GM12864 (cell line): Measurements from ENCODE around the gene RASA4B.

Source experiments
- DNase-seq: peaks from one replicate; pipeline ENCODE4 v3.0.0-alpha.2; 2011; ENCODE audit warnings: low read depth
- H3K4me3 ChIP-seq: 2 replicates; pipeline ENCODE4 v1.5.1; 2011; ENCODE audit warnings: mild to moderate bottlenecking, low read depth, low read length, control low read depth
- CTCF ChIP-seq: IDR thresholded peaks from 2 replicates; pipeline ENCODE4 v1.5.1; 2011; ENCODE audit warnings: low read depth, mild to moderate bottlenecking, moderate library complexity, low read length, control low read depth, inconsistent platforms; ENCODE audit errors: missing control alignments

The RASA4B gene

GRCh38 chr7:102469972-102470825 is 47.4 kb downstream of the RASA4B start:
- TF ChIP-seq CTCF, result no peak
- H3K4me3 ChIP-seq, result no peak overlapping the region
- DNase-seq, result no peak

GRCh38 chr7:102469351-102469971 is 48.1 kb downstream of the RASA4B start:
- H3K4me3 ChIP-seq, result no peak overlapping the region
- no peak for DNase-seq
- TF ChIP-seq CTCF, result no peak

- no peak for TF ChIP-seq CTCF
- no peak for DNase-seq
- no peak overlapping the region for H3K4me3 ChIP-seq
Observed at GRCh38 chr7:102468478-102469350, 48.9 kb downstream of the RASA4B start.

- no peak for TF ChIP-seq CTCF
- no peak overlapping the region for H3K4me3 ChIP-seq
- no peak for DNase-seq
Observed at GRCh38 chr7:102467581-102468477, 49.7 kb downstream of the RASA4B start.

- no peak for TF ChIP-seq CTCF
- H3K4me3 ChIP-seq, result peak overlapping the region; percentile 95
- DNase-seq, result no peak
Observed at GRCh38 chr7:102466097-102466496, 51.5 kb downstream of the RASA4B start.
